ENCODE measurements around the gene ZNF239. TPM values are rescaled to one million over a fixed set of nuclear protein-coding genes. Genes with fewer than 3 reads are reported as not detected.
"Not testable (repeated sequence)": the region's sequence is repeated elsewhere in the genome, so short reads cannot be mapped to it uniquely, and the experiment has no call there.

ZNF239 gene
- total RNA-seq, 1 experiment from 2014 or later: 7.7 TPM

DNA sequence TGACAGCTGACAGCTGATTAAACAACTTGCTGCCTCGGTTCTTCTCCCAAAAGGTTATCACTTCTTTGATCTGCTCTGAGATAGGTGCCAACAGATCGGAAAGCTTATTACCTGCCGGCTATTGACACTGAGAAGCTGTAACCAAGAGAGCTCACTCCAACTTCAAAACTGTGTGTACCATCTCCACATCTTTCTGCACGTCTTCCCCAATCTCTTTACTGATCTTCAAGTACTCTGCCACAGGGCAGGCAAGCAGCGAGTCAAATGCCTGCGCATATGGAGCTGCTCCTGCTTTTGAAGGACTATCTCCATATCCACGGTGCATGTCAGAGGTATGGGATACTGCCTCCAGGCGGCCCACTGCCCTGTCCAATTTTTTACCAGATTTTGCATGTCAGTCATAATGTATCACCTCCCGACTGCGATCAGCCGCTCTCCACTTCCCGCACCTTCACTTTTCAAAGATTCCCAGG, 31.5 kb upstream of the ZNF239 start (continued):
- TF ChIP-seq, protein P1, sequence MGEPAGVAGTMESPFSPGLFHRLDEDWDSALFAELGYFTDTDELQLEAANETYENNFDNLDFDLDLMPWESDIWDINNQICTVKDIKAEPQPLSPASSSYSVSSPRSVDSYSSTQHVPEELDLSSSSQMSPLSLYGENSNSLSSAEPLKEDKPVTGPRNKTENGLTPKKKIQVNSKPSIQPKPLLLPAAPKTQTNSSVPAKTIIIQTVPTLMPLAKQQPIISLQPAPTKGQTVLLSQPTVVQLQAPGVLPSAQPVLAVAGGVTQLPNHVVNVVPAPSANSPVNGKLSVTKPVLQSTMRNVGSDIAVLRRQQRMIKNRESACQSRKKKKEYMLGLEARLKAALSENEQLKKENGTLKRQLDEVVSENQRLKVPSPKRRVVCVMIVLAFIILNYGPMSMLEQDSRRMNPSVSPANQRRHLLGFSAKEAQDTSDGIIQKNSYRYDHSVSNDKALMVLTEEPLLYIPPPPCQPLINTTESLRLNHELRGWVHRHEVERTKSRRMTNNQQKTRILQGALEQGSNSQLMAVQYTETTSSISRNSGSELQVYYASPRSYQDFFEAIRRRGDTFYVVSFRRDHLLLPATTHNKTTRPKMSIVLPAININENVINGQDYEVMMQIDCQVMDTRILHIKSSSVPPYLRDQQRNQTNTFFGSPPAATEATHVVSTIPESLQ (CRISPR knock-in tag; IDR thresholded peaks at IDR 0.05): no peak

DNA sequence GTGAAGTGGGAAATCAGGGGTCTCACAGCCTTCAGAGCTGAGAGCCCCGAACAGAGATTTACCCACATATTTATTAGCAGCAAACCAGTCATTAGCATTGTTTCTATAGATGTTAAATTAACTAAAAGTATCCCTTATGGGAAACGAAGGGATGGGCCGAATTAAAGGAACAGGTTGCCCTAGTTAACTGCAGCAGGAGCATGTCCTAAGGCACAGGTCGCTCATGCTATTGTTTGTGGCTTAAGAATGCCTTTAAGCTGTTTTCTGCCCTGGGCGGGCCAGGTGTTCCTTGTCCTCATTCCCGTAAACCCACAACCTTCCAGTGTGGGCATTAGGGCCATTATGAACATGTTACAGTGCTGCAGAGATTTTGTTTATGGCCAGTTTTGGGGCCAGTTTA, 27.2 kb upstream of the ZNF239 start:
- H3K27ac Mint-ChIP-seq; DNase-seq (ENCODE audit: low spot score); CTCF ChIA-PET; H3K4me3 Mint-ChIP-seq; ATAC-seq; H3K4me1 Mint-ChIP-seq; POLR2A ChIA-PET: not testable (repeated sequence)
- peaks cover 51% of the 10 kb centered on the region for H3K27me3 Mint-ChIP-seq (ENCODE audit: low read depth)
- H3K9me3 Mint-ChIP-seq: peaks cover 40% of the 10 kb centered on the region
- H3K36me3 Mint-ChIP-seq: peaks cover 13% of the 10 kb centered on the region

DNA sequence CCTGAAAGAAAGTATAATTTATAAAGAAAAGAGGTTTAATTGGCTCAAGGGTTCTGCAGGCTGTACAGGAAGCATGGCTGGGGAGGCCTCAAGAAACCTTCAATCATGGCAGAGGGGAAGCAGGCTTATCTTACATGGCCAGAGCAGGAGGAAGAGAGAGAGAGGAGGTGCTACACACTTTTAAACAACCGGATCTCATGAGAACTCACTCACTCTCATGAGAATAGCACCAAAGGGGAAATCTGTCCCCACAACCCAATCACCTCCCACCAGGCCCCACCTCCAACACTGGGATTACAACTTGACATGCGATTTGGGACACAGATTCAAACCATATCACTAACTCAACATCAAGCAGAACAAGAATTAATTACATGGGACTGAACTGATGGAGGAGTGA, 24.9 kb upstream of the ZNF239 start:
- DNase-seq (ENCODE audit: low spot score) (no peak), ATAC-seq (no peak)
- POLR2A ChIA-PET: interaction anchor here (0.6 kb wide), 1 partner anchor 14 kb away, joined by 3 read pairs; no protein-coding TSS in a partner anchor
- CTCF ChIA-PET: interaction anchor here (0.7 kb wide), 1 partner anchor 8 kb away, joined by 3 read pairs; no protein-coding TSS in a partner anchor
- no peaks in the 10 kb centered on the region for H3K4me1 Mint-ChIP-seq
- TF ChIP-seq RELA (CRISPR knock-in tag; IDR thresholded peaks at IDR 0.05; ENCODE audit: borderline replicate concordance): no peak
- no peak for TF ChIP-seq FOXJ3 (CRISPR knock-in tag; IDR thresholded peaks at IDR 0.05; ENCODE audit: borderline replicate concordance)
- TF ChIP-seq MXD4 (CRISPR knock-in tag; IDR thresholded peaks at IDR 0.05; ENCODE audit: borderline replicate concordance): no peak
- no peak for TF ChIP-seq CREB1 (CRISPR knock-in tag; IDR thresholded peaks at IDR 0.05)
- peaks cover 39% of the 10 kb centered on the region for H3K9me3 Mint-ChIP-seq
- no peak overlapping the region for H3K4me3 Mint-ChIP-seq
- H3K36me3 Mint-ChIP-seq: peaks cover 13% of the 10 kb centered on the region
- H3K27me3 Mint-ChIP-seq (ENCODE audit: low read depth): peaks cover 50% of the 10 kb centered on the region
- H3K27ac Mint-ChIP-seq: no peak overlapping the region

DNA sequence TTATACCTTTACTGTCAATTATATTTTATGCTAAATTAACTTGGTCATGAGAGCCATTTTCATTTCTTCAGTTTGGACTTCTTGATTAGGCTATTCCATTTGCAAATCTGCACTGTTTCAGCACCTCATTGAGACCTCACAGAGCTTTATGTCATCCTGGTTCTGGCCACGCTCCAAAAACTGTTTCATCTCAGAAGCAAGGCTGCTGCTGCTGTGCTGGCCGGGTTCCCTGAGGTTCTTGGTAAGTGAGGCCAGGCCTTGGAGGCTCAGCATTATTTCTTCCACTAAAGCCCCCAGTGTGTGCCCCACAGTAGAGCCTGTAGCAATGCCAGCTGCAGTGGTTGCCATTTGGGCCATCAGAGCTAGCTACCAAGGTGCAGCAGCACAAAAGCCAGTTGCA, 24.0 kb upstream of the ZNF239 start:
- TF ChIP-seq CTCF (IDR thresholded peaks at IDR 0.05) (no peak), STAT6 (CRISPR knock-in tag; conservative IDR thresholded peaks at IDR 0.05; ENCODE audit: low read depth) (no peak), PRRX2 (CRISPR knock-in tag; IDR thresholded peaks at IDR 0.05) (no peak), KAT7 (CRISPR knock-in tag; IDR thresholded peaks at IDR 0.05; ENCODE audit: borderline replicate concordance) (no peak), HMGXB4 (CRISPR knock-in tag; IDR thresholded peaks at IDR 0.05) (no peak), ESRRA (CRISPR knock-in tag; IDR thresholded peaks at IDR 0.05; ENCODE audit: borderline replicate concordance) (no peak), FOXJ3 (CRISPR knock-in tag; IDR thresholded peaks at IDR 0.05; ENCODE audit: borderline replicate concordance) (no peak), FOXP1 (CRISPR knock-in tag; IDR thresholded peaks at IDR 0.05; ENCODE audit: borderline replicate concordance) (no peak)
- TF ChIP-seq, protein P2, sequence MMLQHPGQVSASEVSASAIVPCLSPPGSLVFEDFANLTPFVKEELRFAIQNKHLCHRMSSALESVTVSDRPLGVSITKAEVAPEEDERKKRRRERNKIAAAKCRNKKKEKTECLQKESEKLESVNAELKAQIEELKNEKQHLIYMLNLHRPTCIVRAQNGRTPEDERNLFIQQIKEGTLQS (CRISPR knock-in tag; conservative IDR thresholded peaks at IDR 0.05): no peak
- H3K36me3 Mint-ChIP-seq: peaks cover 13% of the 10 kb centered on the region
- no peak overlapping the region for H3K4me3 Mint-ChIP-seq
- no peak for ATAC-seq
- H3K27ac Mint-ChIP-seq: no peak overlapping the region
- ChIA-PET CTCF (no interaction called here), POLR2A (no interaction called here)
- H3K27me3 Mint-ChIP-seq (ENCODE audit: low read depth): peaks cover 46% of the 10 kb centered on the region
- peaks cover 44% of the 10 kb centered on the region for H3K9me3 Mint-ChIP-seq
- no peak for DNase-seq (ENCODE audit: low spot score)
- no peaks in the 10 kb centered on the region for H3K4me1 Mint-ChIP-seq

Data from WTC11 (cell line).